ENCODE measurements around the gene NHLRC1. TPM values are rescaled to one million over a fixed set of nuclear protein-coding genes. Genes with fewer than 3 reads are reported as not detected.

The NHLRC1 gene
- 2.0 and 2.4 TPM in 2 replicates for total RNA-seq

GRCh38 chr6:18122128-18123093 lies at the start of gene NHLRC1:
Gene NHLRC1 (minus strand): TSS chr6:18122677. CDS start chr6:18122606, 71 bp downstream.

GRCh38 chr6:18155150-18155863 lies 32.8 kb upstream of the NHLRC1 start, which contains the start of gene KDM1B:
Gene KDM1B (plus strand): TSS chr6:18155422. CDS start chr6:18159896, 4,474 bp downstream.

GRCh38 chr6:18154507-18155149 lies 32.2 kb upstream of the NHLRC1 start, which contains the start of gene TPMT:
Gene TPMT (minus strand): TSS chr6:18155077. CDS start chr6:18149127, 5,950 bp downstream.

Other genes starting within 250 kb of the NHLRC1 start
- gene KIF13A, start 135.0 kb downstream of the NHLRC1 start, total RNA-seq, result 35.7 and 47.0 TPM in 2 replicates
- 8.8 and 13.0 TPM in 2 replicates for gene TPMT, start 32.4 kb upstream of the NHLRC1 start, total RNA-seq
- 11.2 and 18.3 TPM in 2 replicates for gene KDM1B, start 32.7 kb upstream of the NHLRC1 start, total RNA-seq
- gene DEK, start 141.9 kb upstream of the NHLRC1 start, total RNA-seq, result 86.4 and 119 TPM in 2 replicates